ENCODE measurements around the gene C19orf44.

C19orf44 gene

DNA sequence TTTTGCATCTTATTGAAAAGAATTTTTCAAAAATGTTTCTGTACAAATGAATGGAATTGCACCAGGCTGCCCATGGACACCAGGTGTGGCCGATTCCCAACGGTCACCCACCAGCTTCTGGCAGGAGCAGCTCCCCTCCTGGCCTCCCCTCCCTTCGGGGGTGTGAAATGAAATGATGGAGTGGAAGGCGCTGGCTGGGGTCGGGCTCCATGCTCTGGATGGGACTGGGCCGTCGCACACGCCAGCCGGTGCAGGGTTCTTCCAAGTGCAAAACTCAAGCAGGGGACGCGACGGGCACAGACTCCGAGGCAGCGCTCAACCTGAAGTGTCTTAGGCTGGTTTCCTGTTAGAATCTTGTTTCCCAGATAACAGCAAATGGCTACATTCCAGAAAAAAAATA, 21.9 kb downstream of the C19orf44 start:
- DNase-seq (ENCODE audit: low spot score) = no peak

DNA sequence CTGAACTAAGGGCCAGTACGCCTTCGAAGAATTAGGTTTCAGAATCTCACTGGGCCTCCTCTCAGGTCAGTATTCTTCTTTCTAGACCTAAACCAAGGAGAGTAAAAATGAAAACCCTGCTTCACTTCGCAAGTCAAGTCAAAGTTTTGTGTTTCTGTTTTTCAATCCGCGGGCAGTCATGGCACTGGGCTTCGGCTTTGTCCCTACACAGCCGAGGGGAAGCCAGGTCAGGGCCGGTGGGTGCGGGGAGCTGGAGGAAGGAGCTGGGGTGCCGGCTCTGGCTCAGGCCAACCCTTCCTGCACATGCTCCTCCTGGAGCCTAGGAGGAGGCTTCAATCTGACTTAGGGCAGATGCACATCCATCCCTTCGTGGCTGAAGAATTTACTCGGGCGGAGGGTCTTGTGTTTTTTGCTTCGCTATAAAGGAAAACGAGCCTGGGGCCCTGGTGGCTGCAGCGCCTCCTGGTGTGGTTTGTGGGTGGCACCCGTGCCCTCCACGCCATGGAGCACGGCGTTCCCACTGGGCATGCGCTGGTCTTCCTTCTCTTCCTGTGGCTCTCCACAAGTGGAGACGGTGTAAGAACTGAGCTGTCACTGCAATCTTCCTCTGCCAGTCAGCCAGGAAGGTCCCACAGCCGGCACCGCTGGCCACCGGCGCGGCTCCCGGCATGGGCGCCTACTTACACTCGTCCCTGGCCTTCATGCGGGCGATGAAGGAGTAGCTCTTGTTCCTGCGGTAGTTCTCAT, 22.5 kb downstream of the C19orf44 start:
- no peak for DNase-seq (ENCODE audit: low spot score)

DNA sequence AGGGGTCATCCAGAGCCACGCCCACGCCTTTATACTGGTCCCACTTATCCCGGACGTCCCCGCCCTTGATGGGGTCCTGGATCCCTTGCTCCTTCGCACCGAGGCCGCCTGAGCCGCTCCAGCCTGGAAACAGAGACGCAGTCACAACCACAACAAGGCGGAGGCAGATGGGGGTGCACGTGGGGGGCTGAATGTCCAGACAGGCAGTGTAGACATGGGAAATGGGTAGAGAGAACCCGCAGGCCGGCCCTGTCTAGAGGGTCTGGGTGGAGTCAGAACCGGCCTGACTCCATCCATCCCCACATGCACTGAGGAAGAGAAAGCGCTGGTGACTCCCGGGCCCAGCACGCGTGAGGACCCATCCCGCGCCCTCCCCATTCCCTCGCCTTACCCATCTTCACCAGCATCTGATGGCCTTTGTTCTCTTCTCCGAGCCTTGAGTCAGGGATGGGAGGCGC, 23.1 kb downstream of the C19orf44 start:
- no peak for DNase-seq (ENCODE audit: low spot score)

DNA sequence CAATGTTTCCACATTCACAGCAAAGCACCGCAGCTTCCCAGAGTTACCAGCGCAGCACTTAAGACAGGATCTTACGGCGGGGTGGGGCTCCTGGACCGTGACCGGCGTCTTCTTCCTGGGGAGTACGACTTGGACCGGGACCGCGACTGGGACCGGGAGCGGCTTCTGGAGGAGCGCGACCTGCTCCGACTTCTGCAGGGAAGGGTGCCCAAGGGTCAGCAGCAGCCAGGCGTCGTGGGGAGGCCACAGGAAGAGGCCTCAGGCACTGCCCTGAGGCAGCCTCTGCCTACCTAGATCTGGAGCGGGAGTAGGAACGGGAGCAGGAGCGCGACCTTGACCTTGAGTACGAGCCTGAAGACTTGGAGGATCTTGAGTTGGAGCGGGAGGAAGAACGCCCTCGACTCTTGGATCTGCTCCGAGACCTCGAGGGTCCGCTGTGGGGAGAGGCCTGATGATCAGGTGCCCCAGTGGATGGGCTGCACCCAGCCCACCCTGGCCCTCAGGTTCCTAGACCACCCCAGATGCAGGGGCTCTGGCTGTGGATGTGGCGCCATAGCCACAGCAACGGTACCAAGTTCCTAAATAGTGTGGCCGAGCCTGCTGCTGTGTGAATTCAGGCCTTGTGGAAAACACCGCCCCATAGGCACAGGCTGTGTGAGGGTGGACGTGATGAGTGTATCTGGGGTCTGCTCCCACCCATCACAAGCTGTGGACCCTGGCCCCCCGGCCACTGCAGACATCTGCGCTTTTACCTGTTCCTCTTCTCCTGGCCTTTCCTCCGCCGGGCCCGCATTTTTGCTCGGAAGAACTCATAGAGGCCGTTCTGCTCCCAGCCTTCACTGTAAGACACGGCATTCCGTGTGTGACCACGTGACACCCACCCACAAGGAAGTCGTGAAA, 24.1 kb downstream of the C19orf44 start:
- DNase-seq (ENCODE audit: low spot score) = no peak

DNA sequence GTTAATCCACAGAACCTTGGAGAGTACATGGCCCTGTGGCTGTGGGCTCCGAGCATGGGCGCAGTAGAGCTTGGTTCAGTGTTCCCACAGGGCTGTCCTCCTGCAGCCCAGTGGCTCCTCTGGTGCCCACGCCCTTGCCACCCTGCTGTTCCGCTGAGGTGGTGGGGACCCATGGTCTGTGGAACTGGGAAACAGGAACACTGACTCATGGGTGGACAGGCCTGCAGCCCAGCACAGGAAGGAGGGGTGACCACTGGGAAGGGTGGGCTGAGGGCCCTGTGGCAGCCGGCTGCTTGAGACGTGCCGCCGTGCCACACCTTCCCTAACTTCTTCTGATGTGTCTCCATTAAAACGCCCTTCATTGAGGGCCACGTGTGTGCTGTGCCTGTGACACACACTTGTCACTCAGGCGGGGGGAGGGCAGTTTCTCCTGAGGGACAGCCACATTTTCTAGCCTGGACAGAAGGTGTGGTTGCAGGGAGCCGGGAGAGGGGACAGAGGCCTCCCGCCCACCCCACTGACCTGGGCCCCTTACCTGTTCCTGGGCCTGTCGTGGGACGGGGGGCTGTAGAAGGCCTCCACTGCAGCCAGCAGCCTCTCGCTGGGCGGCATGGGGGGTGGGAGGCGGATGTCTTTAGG, 24.9 kb downstream of the C19orf44 start:
- DNase-seq (ENCODE audit: low spot score) = no peak

DNA sequence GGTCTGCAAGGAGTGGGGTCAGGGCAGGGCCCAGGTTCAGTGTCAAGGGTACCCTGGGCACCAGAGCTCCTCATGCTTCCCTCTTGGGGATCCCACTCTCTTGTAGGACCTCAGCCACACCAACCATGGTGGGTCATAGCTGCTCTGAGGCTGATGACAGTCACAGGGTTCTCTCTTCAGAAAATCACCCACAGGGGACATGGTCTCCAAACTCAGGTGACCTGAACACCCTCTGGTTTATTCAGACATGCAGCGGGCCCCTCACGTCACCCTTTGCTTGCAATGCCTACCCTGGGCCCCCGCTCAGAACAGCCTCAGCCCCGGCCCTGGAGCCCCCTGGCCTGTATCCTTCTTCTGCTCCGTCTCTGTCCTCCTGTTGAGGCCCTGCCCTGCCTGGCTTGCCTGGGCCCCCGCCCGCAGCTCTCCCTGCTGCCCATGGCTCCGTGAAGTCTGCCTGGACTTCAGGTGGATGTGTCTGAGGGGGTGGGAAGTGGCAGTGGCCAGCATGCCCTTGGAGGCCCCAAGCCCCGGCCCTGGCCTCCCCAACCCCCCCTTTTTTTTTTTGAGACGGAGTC, 25.6 kb downstream of the C19orf44 start:
- no peak for DNase-seq (ENCODE audit: low spot score)

DNA sequence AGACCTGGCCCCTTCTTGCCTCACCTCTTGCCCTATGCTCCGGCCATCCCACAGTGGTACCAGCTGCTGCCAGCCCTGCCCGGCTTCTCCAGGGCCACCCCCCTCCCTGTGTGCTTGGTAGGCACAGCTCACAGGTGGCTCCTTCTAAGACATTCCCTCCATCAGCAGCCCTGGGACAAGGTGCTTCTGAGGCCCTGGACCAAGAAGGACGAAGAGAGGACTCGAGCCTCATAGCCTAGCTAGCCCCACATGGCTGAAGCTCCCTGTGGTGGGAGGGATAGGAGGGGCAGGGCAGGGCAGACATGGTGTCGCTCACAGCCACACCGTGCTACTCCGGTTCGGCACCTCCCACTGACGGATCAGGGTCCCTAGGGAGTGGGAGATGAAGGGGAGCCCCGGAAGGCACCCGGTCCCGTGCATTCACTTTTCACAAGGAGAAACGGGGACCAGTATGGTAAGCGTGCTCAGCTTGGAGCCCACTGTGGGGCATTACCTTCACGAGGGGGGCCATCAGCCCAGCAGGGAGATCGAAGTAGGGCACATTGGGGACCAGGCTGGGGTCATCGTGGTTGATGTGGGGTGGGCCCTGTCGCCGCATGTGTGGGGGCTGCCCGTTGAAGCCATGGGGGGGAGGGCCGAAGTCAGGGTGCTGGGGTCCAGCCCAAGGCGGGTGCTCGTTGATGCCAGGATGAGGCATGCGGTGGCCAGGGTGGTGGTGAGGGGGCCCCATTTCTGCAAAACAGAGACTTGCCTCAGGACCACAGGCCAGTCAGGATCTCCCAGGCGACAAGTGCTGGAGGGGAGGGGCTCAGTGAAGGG, 26.6 kb downstream of the C19orf44 start:
- no peak for DNase-seq (ENCODE audit: low spot score)

DNA sequence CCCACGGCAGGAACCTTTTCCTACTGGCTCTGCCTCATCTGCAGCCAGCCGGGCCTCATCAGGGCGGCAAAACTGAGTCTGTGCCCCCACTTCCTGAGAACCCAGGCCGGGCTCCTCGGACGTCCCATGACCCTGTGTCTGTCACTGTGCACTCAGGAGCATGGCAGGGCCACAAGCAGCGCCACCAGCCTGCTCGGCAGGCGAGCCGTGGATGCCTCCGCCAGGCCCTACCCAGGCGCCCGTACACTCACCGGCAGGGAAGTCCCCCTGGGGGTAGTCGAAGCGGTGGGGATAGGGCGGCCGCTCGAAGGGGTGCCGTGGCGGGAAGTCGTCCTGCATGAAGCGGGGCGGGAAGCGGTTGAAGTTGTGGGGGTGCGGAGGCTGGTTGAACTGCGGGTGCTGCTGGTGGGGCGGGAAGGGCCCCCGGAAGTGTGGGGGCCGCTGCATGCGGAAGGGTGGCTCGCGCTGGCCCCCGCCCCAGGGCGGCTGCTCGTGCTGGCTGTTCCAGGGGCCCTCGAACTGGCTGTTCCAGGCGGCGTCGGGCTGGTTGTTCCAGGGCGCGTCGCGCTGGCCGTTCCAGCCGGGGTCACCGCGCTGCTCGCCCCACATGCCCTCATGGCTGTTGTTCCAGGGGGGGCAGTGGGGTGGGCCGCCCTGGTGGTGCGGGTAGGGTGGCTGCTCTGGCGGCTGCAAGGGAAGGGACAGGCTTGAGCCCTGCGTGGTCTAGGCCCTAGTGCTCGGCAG, 29.0 kb downstream of the C19orf44 start:
- DNase-seq (ENCODE audit: low spot score) = no peak

DNA sequence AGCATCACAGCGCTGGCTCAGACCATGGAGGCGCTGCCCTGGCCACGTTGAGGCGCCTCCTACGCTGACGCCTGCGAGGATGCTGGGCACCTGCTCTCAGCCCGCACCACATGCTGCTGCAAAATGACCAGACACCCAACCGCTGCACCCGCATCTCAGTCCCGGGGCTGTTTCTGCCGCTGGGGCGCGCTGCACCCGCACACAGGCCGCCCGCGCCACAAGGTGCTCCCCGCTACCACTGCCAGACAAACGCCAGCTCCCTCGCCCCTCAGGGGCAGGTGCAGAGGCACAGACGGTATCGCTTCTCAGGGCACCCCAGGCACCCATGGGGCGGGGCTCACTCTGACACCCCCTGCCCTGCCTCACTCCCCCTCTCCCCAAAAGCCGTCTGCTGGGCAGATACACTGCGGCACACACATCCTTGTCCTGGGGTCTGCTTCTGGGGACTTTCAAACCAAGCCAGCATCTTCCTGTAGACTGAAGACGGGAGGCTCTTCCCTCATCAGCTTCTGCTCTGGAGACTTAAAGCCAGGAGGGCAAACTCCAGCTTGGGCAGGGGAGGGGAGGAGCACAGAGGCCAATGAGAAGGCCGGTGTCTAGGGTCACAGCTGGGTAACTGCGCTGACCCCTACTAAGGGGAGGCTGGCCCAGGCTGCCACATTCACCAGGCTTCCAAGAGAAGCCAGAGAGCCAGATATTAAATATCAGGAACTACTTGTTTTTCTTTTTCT, 29.7 kb downstream of the C19orf44 start:
- no peak for DNase-seq (ENCODE audit: low spot score)

DNA sequence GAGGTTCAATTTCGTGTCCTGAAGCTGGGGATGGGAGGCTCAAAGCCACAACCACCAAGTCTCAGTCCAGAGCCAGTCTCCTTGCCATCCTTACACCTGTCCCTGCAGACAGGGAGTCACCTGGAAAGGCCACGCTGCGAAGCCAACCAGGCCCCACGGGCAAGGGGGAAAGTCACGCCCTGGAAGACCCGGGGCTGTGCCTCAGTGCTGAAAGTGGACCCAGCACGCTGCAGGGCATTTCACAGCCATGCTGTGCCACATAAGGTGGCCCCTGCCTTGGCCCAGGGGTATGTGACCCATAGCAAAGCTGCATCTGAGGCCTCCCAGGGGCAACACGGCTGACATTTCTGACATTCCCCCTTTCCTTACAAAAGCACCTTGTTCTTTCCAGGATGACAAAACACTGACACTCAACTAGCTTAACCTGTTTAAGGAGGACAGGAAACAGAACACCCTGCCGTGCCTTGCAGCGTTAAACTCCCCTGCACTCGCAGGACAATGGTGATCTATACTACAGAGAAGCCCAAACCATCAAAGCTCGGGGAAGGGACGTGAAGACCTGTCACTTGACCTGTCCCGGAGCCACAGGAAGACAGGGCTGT, 31.2 kb downstream of the C19orf44 start:
- DNase-seq (ENCODE audit: low spot score) = no peak

DNA sequence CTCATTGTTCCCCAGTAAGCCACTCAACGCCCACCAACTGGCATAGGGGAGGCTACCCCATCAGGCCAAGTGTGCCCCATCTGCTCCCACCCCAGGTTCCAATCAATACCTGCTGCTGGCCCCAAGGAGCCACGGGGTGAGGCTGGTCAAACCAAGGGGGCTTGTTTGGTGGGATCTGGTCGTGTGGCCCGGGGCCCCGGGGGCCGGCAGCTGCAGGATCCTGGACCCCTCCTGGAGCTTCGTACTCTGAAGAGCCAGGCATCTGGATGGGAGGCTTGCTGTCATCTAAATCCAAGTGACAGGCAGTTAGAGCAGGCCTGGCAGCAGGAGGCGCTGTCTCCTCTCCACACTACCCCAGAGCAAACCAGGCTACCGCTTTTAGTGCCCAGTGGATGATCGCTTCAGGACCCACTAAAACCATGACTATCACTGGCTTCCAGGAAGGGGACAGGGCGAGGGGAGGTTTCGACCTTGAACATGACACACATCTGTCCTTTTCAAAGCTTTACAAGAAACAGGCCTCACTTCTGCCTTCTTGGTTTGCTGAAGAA, 31.9 kb downstream of the C19orf44 start:
- DNase-seq (ENCODE audit: low spot score) = peak; percentile 7

DNA sequence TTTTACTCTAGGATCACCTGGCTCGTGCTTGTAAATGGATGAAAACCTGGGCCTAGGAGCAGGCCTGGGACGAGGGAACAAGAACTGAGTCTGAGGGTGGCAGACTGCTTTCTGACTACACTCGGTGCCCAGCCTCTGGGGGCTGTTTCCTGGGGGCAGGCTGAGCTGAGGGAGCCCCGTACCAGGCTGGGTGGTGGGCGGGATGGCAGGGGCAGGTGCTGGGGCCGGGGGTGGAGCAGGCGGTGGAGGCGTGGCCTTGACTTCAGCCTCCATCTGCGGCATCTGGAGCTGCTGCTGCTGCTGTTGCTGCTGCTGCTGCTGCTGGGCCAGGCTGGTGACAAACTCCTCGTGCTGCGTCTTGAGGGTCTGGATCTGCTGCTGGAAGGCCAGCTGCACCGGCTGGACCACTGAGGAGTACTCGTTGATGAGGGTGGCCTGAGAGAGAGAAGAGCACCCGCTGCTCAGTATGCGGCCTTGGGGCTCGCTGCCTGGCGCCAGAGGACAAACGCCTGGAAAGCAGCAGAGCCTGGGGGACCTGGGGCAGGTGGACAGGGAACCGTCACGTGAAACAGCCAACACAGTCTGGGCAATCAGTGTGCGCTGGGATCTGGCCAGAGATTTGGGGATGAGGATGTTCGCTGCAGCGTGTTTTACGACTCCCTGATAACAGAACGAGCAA, 33.4 kb downstream of the C19orf44 start:
- DNase-seq (ENCODE audit: low spot score) = no peak

DNA sequence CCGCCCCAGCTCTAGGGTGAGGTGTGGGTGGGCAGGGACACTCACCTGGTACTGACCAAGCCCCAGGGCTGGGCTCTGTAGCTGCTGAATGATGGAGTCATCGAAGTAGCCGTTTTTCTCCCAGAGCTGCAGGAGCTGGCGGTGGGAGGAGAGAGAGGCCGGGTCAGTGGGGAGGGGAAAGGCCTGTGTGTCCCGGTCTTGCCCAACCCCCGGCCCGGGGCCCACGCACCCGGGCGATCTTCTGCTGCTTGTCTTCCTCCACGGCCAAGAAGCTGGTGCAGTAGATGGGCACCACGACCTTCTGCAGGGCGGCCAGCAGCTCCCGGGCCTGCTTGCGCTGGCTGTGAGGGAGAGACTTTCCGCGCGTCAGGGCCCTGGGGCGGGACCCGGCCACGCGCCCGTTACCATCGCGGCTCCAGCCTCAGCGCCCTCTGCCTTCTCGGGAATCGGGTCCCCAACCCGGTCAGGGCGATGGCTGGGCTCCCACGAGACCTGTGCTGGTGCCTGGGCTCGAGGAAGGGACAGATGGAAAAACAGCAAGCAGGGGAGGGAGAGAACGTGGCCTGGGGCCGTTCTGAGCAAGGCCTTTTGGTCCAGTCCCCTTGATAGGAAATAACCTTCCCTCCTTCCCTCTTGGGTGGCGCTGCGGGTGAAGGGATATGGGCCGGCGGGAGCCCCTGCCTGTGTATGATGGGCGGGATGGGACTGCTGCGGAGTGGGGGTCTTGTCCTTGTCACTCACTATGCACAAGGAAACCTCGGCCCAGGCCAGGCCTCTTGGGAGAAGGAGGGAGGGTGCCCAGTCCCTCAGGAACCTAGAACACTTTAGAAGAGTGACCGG, 34.6 kb downstream of the C19orf44 start:
- no peak for DNase-seq (ENCODE audit: low spot score)

DNA sequence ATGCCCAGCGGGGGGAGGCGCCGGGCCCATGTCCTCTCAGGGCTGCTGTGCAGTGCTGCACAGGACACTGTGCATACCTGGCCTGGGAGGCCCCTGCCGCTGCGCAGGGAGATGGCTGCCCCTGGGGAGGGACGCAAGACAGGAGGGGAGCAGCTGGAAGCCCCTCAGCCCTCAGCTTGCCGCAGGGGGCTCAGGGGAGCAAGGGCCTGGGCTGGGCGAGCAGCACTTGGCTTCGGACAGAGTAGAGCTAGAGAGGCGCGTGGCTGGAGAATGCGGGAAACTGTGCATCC, 35.1 kb downstream of the C19orf44 start:
- DNase-seq (ENCODE audit: low spot score) = no peak

DNA sequence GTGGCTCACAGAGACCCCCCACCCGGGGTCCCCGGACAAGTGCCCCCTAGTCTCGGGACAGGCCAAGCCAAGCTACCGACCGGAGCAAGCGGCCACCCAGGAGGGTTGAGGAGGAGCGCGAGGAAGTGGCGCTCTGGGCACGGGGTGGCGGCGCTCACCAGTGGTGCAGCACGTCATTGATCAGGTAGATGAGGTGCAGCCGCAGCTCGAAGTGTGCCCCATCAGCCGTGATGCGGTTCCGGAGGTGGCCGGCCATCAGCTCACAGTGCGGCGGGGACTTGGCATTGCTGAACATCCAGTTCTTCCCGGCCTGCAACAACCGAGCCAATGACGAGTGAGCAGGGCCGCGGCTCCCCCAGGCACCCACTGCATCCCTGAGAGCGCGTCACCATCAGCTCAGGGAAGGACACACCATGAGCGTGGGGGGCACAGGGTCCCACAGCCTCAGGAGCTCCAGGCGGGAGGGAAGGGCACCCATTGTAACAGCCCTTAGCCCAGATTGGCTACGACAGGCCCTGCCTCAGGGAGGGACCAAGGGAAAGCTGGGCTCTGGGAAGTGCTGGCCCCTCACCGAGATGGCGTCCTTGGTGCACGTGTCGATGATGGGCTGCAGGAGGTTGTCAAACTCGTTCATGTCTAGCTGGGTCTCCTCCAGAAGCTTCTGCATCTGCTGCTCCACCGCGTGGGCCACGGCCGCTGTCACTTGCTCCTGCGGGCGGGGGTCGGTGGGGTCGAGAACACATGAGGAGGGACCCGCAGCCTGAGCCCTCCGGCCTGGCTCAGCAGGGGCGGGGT, 36.4 kb downstream of the C19orf44 start:
- no peak for DNase-seq (ENCODE audit: low spot score)

DNA sequence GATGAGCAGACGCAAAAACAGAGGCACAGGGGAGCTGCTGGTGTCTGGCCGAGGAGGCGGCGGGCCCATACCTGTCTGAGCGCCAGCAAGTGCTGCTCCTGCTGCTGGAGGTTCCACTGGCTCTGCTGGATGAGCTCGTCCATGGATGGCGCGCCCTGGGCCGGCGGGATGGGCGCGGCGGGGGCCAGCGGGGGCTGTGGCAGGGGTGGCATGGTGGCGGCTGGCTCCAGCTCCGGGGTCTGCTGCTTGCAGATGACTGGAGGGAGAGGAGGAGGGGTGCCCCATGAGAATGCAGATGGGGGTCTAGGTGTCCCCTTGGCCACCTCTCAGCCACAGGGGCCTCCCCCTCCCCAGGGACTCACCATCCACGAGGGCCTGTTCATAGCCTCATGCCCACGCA, 39.2 kb downstream of the C19orf44 start:
- no peak for DNase-seq (ENCODE audit: low spot score)

DNA sequence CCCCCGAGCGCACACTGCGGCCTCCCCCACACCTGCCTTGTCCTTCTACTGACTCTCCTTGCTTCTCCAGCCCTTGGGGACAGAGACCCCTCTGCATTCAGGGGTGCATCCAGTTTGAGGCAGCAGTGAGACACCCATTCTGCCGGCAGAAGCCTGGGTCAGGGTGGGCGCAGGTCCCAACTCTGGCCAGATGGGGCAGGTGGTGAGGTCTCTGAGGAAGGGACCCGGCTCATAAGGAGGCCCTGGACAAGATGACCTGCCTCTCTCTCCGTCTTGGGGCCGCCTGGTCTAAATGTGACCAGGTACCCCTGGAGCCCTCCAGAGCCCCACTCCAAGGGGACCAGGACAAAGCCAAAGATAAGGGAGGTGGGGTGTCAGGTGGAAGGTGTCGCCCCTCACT, 39.9 kb downstream of the C19orf44 start:
- DNase-seq (ENCODE audit: low spot score) = no peak
